WTC11 (cell line): Measurements from ENCODE around the gene SNRPF.

Source experiments
- FOXK1 ChIP-seq: sonication (generic); formaldehyde crosslinking; IDR thresholded peaks from 2 replicates; pipeline ENCODE4 v1.8.0; 2022; ENCODE audit warnings: mild to moderate bottlenecking, moderate library complexity, missing genetic modification reagents
- JUN ChIP-seq: sonication (generic); formaldehyde crosslinking; IDR thresholded peaks from 2 replicates; pipeline ENCODE4 v1.8.0; 2023; ENCODE audit warnings: mild to moderate bottlenecking, missing genetic modification reagents
- SP1 ChIP-seq: sonication (generic); formaldehyde crosslinking; conservative IDR thresholded peaks from 2 replicates; pipeline ENCODE4 v1.8.1; 2022; ENCODE audit warnings: missing genetic modification reagents
- ZNF121 ChIP-seq: sonication (generic); formaldehyde crosslinking; IDR thresholded peaks from 2 replicates; pipeline ENCODE4 v1.8.0; 2023; ENCODE audit warnings: missing genetic modification reagents
- TF ChIP-seq, protein P1 (sequence below): fragments of 200-600 bp; IDR thresholded peaks from 2 replicates; pipeline ENCODE4 v1.8.0; 2022; ENCODE audit warnings: antibody characterized with exemption
- TF ChIP-seq, protein P2 (sequence below): sonication (generic); formaldehyde crosslinking; IDR thresholded peaks from 2 replicates; pipeline ENCODE4 v1.8.0; 2022; ENCODE audit warnings: missing genetic modification reagents

DNA sequence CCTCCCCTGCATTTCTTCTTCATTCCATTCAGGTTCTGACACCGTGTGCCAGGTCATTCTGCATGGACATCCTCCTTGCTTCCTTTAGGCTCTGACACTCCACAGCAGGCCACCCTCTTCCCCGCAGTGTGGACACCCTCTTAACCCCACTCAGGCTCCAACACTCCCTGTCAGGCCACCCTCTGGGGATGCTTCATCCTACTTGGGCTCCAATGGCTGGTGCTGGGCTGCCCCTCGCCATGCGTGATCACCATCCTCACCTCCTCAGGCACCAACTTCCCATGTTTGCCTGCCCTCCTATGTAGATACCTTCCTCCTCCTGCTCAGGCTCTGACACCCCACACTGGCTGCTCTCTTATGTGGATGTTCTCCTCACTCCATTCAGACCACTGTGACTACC, 6.6 kb upstream of the SNRPF start:
- TF ChIP-seq, protein P1, sequence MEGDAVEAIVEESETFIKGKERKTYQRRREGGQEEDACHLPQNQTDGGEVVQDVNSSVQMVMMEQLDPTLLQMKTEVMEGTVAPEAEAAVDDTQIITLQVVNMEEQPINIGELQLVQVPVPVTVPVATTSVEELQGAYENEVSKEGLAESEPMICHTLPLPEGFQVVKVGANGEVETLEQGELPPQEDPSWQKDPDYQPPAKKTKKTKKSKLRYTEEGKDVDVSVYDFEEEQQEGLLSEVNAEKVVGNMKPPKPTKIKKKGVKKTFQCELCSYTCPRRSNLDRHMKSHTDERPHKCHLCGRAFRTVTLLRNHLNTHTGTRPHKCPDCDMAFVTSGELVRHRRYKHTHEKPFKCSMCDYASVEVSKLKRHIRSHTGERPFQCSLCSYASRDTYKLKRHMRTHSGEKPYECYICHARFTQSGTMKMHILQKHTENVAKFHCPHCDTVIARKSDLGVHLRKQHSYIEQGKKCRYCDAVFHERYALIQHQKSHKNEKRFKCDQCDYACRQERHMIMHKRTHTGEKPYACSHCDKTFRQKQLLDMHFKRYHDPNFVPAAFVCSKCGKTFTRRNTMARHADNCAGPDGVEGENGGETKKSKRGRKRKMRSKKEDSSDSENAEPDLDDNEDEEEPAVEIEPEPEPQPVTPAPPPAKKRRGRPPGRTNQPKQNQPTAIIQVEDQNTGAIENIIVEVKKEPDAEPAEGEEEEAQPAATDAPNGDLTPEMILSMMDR = no peak
- TF ChIP-seq, protein P2, sequence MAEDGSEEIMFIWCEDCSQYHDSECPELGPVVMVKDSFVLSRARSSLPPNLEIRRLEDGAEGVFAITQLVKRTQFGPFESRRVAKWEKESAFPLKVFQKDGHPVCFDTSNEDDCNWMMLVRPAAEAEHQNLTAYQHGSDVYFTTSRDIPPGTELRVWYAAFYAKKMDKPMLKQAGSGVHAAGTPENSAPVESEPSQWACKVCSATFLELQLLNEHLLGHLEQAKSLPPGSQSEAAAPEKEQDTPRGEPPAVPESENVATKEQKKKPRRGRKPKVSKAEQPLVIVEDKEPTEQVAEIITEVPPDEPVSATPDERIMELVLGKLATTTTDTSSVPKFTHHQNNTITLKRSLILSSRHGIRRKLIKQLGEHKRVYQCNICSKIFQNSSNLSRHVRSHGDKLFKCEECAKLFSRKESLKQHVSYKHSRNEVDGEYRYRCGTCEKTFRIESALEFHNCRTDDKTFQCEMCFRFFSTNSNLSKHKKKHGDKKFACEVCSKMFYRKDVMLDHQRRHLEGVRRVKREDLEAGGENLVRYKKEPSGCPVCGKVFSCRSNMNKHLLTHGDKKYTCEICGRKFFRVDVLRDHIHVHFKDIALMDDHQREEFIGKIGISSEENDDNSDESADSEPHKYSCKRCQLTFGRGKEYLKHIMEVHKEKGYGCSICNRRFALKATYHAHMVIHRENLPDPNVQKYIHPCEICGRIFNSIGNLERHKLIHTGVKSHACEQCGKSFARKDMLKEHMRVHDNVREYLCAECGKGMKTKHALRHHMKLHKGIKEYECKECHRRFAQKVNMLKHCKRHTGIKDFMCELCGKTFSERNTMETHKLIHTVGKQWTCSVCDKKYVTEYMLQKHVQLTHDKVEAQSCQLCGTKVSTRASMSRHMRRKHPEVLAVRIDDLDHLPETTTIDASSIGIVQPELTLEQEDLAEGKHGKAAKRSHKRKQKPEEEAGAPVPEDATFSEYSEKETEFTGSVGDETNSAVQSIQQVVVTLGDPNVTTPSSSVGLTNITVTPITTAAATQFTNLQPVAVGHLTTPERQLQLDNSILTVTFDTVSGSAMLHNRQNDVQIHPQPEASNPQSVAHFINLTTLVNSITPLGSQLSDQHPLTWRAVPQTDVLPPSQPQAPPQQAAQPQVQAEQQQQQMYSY = no peak
- no peak for TF ChIP-seq JUN (CRISPR knock-in tag)
- TF ChIP-seq SP1 (CRISPR knock-in tag) = no peak
- TF ChIP-seq ZNF121 (CRISPR knock-in tag) = no peak
- TF ChIP-seq FOXK1 = no peak
